ENCODE data around the gene LRCH1.

Gene LRCH1

GRCh38 chr13:46667687-46668281 is 114.8 kb downstream of the LRCH1 start:
- in situ Hi-C loops (cut with MboI; ENCODE audit: low pct_unique_long_range_greater_than_20kb, low sequenced_read_pairs) = no loop called here
- DNase-seq = no peak

GRCh38 chr13:46668302-46668720 is 115.3 kb downstream of the LRCH1 start:
- no peak for DNase-seq
- in situ Hi-C loops (cut with MboI; ENCODE audit: low pct_unique_long_range_greater_than_20kb, low sequenced_read_pairs) = no loop called here

GRCh38 chr13:46668931-46669525 is 116.1 kb downstream of the LRCH1 start:
- in situ Hi-C loops (cut with MboI; ENCODE audit: low pct_unique_long_range_greater_than_20kb, low sequenced_read_pairs) = no loop called here
- no peak for DNase-seq

- in situ Hi-C loops (cut with MboI; ENCODE audit: low pct_unique_long_range_greater_than_20kb, low sequenced_read_pairs) = no loop called here
- DNase-seq = no peak
These were observed 119.5 kb downstream of the LRCH1 start for GRCh38 chr13:46672338-46673090.

- in situ Hi-C loops (cut with MboI; ENCODE audit: low pct_unique_long_range_greater_than_20kb, low sequenced_read_pairs) = no loop called here
- DNase-seq = no peak
These were observed 122.0 kb downstream of the LRCH1 start for GRCh38 chr13:46675016-46675415.

- in situ Hi-C loops (cut with MboI; ENCODE audit: low pct_unique_long_range_greater_than_20kb, low sequenced_read_pairs) = no loop called here
These were observed 123.4 kb downstream of the LRCH1 start for GRCh38 chr13:46676378-46676725.

GRCh38 chr13:46679369-46680120 is 126.6 kb downstream of the LRCH1 start:
- in situ Hi-C loops (cut with MboI; ENCODE audit: low pct_unique_long_range_greater_than_20kb, low sequenced_read_pairs) = no loop called here
- no peak for DNase-seq

More at GRCh38 chr13:46676378-46676725, 123.4 kb downstream of the LRCH1 start:
- DNase-seq = no peak

- in situ Hi-C loops (cut with MboI; ENCODE audit: low pct_unique_long_range_greater_than_20kb, low sequenced_read_pairs) = no loop called here
- no peak for DNase-seq
These were observed 129.0 kb downstream of the LRCH1 start for GRCh38 chr13:46682015-46682414.

- DNase-seq = no peak
- in situ Hi-C loops (cut with MboI; ENCODE audit: low pct_unique_long_range_greater_than_20kb, low sequenced_read_pairs) = no loop called here
These were observed 129.7 kb downstream of the LRCH1 start for GRCh38 chr13:46682707-46683106.

- DNase-seq = no peak
- in situ Hi-C loops (cut with MboI; ENCODE audit: low pct_unique_long_range_greater_than_20kb, low sequenced_read_pairs) = no loop called here
These were observed 130.8 kb downstream of the LRCH1 start for GRCh38 chr13:46683676-46684260.

- in situ Hi-C loops (cut with MboI; ENCODE audit: low pct_unique_long_range_greater_than_20kb, low sequenced_read_pairs) = no loop called here
- DNase-seq = no peak
These were observed 131.5 kb downstream of the LRCH1 start for GRCh38 chr13:46684287-46685001.

- DNase-seq = no peak
- in situ Hi-C loops (cut with MboI; ENCODE audit: low pct_unique_long_range_greater_than_20kb, low sequenced_read_pairs) = no loop called here
These were observed 132.2 kb downstream of the LRCH1 start for GRCh38 chr13:46685006-46685730.

GRCh38 chr13:46686171-46686570 is 133.2 kb downstream of the LRCH1 start:
- in situ Hi-C loops (cut with MboI; ENCODE audit: low pct_unique_long_range_greater_than_20kb, low sequenced_read_pairs) = no loop called here
- no peak for DNase-seq

GRCh38 chr13:46687810-46688209 is 134.8 kb downstream of the LRCH1 start:
- DNase-seq = no peak
- in situ Hi-C loops (cut with MboI; ENCODE audit: low pct_unique_long_range_greater_than_20kb, low sequenced_read_pairs) = no loop called here

GRCh38 chr13:46688306-46688705 is 135.3 kb downstream of the LRCH1 start:
- in situ Hi-C loops (cut with MboI; ENCODE audit: low pct_unique_long_range_greater_than_20kb, low sequenced_read_pairs) = no loop called here
- DNase-seq = no peak

GRCh38 chr13:46698014-46698413 is 145.0 kb downstream of the LRCH1 start:
- in situ Hi-C loops (cut with MboI; ENCODE audit: low pct_unique_long_range_greater_than_20kb, low sequenced_read_pairs) = no loop called here
- DNase-seq = no peak

GRCh38 chr13:46698910-46699460 is 146.0 kb downstream of the LRCH1 start:
- DNase-seq = no peak
- in situ Hi-C loops (cut with MboI; ENCODE audit: low pct_unique_long_range_greater_than_20kb, low sequenced_read_pairs) = no loop called here

- in situ Hi-C loops (cut with MboI; ENCODE audit: low pct_unique_long_range_greater_than_20kb, low sequenced_read_pairs) = no loop called here
- DNase-seq = no peak
These were observed 159.6 kb downstream of the LRCH1 start for GRCh38 chr13:46712524-46712923.

All from KBM-7 (cell line).